Naive B cell (primary cell): ENCODE results near the gene ERMN. TPM values are rescaled to one million over a fixed set of nuclear protein-coding genes. Genes with fewer than 3 reads are reported as not detected.
A peak's percentile ranks its signal among the peaks of the same experiment; 100 is the strongest.

Source experiments
- ATAC-seq, 2 donors: fragments of 150-1000 bp; cut with Tn5 transposase; 2 replicates each; pipeline ENCODE4 v1.10.0; 2021; ENCODE audit warnings: low read depth in 2 of 2, mild to moderate bottlenecking in 2 of 2, moderate library complexity in 2 of 2
- DNase-seq: peaks from one replicate; pipeline ENCODE4 v3.0.0; 2022
- H3K27ac Mint-ChIP-seq, 6 donors: one replicate each; pipeline ENCODE4 v1.8.0; 2020 to 2022; ENCODE audit warnings: mild to moderate bottlenecking in 6 of 6, mixed read lengths in 6 of 6, moderate library complexity in 5 of 6, inconsistent platforms in 2 of 6
- H3K27me3 Mint-ChIP-seq, 3 donors: one replicate each; pipeline ENCODE4 v1.8.0; 2021 to 2022; ENCODE audit warnings: mixed read lengths in 3 of 3, mild to moderate bottlenecking in 1 of 3
- H3K36me3 Mint-ChIP-seq, 2 donors: one replicate each; pipeline ENCODE4 v1.8.0; 2020 to 2022; ENCODE audit warnings: mixed read lengths in 2 of 2, inconsistent platforms in 1 of 2, mild to moderate bottlenecking in 1 of 2
- H3K4me1 Mint-ChIP-seq, 3 donors: one replicate each; pipeline ENCODE4 v1.8.0; 2020 to 2022; ENCODE audit warnings: mixed read lengths in 3 of 3, inconsistent platforms in 1 of 3, mild to moderate bottlenecking in 1 of 3, moderate library complexity in 1 of 3
- H3K4me3 Mint-ChIP-seq, 8 donors: one replicate each; pipeline ENCODE4 v1.8.0; 2020 to 2022; ENCODE audit warnings: mild to moderate bottlenecking in 8 of 8, mixed read lengths in 8 of 8, moderate library complexity in 8 of 8, inconsistent platforms in 2 of 8
- H3K9me3 Mint-ChIP-seq, 7 donors: one replicate each; pipeline ENCODE4 v1.8.0; 2020 to 2022; ENCODE audit warnings: mixed read lengths in 7 of 7, mild to moderate bottlenecking in 5 of 7, inconsistent platforms in 2 of 7, moderate library complexity in 1 of 7
- polyA plus RNA-seq, 6 donors: library from polyadenylated mRNA; unstranded; fragments of 300-500 nt; fragmentation: Illumina TruSeq; gene quantifications; one replicate each; pipeline ENCODE4 v1.2.3, GENCODE V29; 2021; ENCODE audit warnings: low read depth in 6 of 6

ERMN gene
- polyA plus RNA-seq, 6 donors from 2014 or later: 0.08 to 0.56 (median 0.28) TPM; not detected in 1

- Mint-ChIP-seq H3K9me3 (peaks cover 0 to 2% (median 0%) of the 10 kb centered on the region in 7 donors), H3K36me3 (no peaks in the 10 kb centered on the region), H3K27ac (peak overlapping the region in 2 of 6 donors; percentile 0 to 3), H3K4me3 (no peak overlapping the region), H3K4me1 (peaks cover 4 to 20% (median 7%) of the 10 kb centered on the region in 3 donors), H3K27me3 (peaks cover 0 to 13% (median 8%) of the 10 kb centered on the region in 3 donors)
- ATAC-seq: no peak
- no peak for DNase-seq
Measured at GRCh38 chr2:157271590-157272203, 53.9 kb downstream of the ERMN start.

GRCh38 chr2:157269922-157270321, 55.7 kb downstream of the ERMN start:
- Mint-ChIP-seq H3K27ac (peak overlapping the region in 2 of 6 donors; percentile 2 to 36), H3K9me3 (peaks cover 0 to 2% (median 0%) of the 10 kb centered on the region in 7 donors), H3K27me3 (peaks cover 0 to 10% (median 10%) of the 10 kb centered on the region in 3 donors), H3K4me3 (no peak overlapping the region), H3K36me3 (no peaks in the 10 kb centered on the region), H3K4me1 (peaks cover 4 to 20% (median 7%) of the 10 kb centered on the region in 3 donors)
- peak; percentile 87 to 99 for ATAC-seq
- DNase-seq: peak; percentile 10

- DNase-seq (no peak), ATAC-seq (no peak)
- H3K9me3 Mint-ChIP-seq: no peaks in the 10 kb centered on the region
- no peak overlapping the region for H3K4me3 Mint-ChIP-seq
- H3K27ac Mint-ChIP-seq: no peak overlapping the region
- peaks cover 4 to 20% (median 7%) of the 10 kb centered on the region in 3 donors for H3K4me1 Mint-ChIP-seq
- H3K36me3 Mint-ChIP-seq: no peaks in the 10 kb centered on the region
- peaks cover 0 to 10% (median 10%) of the 10 kb centered on the region in 3 donors for H3K27me3 Mint-ChIP-seq
Measured at GRCh38 chr2:157269060-157269459, 56.6 kb downstream of the ERMN start.

Other genes starting within 250 kb of the ERMN start
- gene GALNT5, start 68.1 kb downstream of the ERMN start, polyA plus RNA-seq: under 1 TPM in 1 of 6 donors, not detected in 5; 0.04 TPM
- 100 to 1,000 TPM in 4 of 6 donors, 10 to 100 TPM in 2; 90.7 to 172 (median 121) TPM for gene CYTIP, start 118.3 kb upstream of the ERMN start, polyA plus RNA-seq